ENCODE measurements around the gene MARCHF6. TPM values are rescaled to one million over a fixed set of nuclear protein-coding genes. Genes with fewer than 3 reads are reported as not detected.

Gene MARCHF6
- total and polyA plus RNA-seq, 2 of the 8 experiments (the other 6 are each of a cell fraction or from before 2014, with no cell fraction given): 93.1 to 118 TPM

DNA sequence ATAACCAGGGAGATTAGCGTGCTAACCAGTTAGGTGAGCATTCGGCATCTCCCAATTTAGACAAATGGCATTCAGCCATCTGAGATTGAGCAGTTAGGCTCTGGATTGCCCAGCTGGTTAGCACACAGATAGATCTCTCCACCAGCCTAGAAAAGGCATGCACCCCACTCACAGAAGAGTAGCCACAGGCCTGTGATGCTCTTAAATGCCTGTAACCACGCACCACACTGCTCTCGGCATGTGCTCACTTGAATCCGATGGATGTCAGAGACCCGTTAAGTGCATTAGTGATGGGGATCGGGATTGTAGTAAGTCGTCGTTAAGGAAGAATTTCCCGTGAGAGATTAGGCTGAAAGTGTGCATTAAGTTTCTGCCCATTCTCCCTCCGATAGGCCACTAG, 23.0 kb downstream of the MARCHF6 start:
- no peaks in the 10 kb centered on the region for H3K23me2 ChIP-seq (ENCODE audit: low read depth, low read length)
- H2BK5ac ChIP-seq (ENCODE audit: low read depth, low read length): no peak overlapping the region
- no peak overlapping the region for H4K5ac ChIP-seq (ENCODE audit: insufficient read length, low read depth, low read length)
- H3K56ac ChIP-seq (replicated peaks; ENCODE audit: insufficient read length, low read depth, low read length): no peak overlapping the region
- TF ChIP-seq SP4 (IDR thresholded peaks at IDR 0.05; ENCODE audit: low read length): no peak
- TF ChIP-seq, protein P1, sequence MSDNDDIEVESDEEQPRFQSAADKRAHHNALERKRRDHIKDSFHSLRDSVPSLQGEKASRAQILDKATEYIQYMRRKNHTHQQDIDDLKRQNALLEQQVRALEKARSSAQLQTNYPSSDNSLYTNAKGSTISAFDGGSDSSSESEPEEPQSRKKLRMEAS (IDR thresholded peaks at IDR 0.05): 0 out of 2 replicates have a peak, but pooled peaks have one; percentile 22
- H2BK12ac ChIP-seq (ENCODE audit: low read depth, low read length): no peak overlapping the region; the same call in 1 of the 2 replicates
- H3K4ac ChIP-seq (replicated peaks; ENCODE audit: insufficient read length, low read depth, low read length): no peak overlapping the region
- H3K4me3 ChIP-seq (ENCODE audit: extremely low read depth in 1 of 4, insufficient read depth in 2 of 4, low read depth in 3 of 4, low read length in 4 of 4): no peak overlapping the region
- H3K23ac ChIP-seq (ENCODE audit: insufficient read length): no peak overlapping the region
- H4K8ac ChIP-seq (ENCODE audit: extremely low read depth, insufficient read depth, low read length): no peak overlapping the region
- CTCF ChIA-PET (ENCODE audit: partially characterized antibody): interaction anchor here (1.3 to 5.9 kb wide), 4 partner anchors 12 to 93 kb away, joined by 3 to 35 read pairs (median 14); no protein-coding TSS in a partner anchor
- H2BK120ac ChIP-seq (replicated peaks; ENCODE audit: low read depth, low read length): no peak overlapping the region
- FAIRE-seq (no peak), DNase-seq (ENCODE audit: low read depth in 1 of 2, low spot score in 2 of 2) (no peak)
- peaks cover 0 to 72% of the 10 kb centered on the region in 2 experiments for H3K79me2 ChIP-seq (ENCODE audit: control insufficient read depth in 1 of 2, insufficient read depth in 2 of 2, low read length in 2 of 2)
- no peak overlapping the region for H2BK15ac ChIP-seq (ENCODE audit: low read length)
- peaks cover 16% of the 10 kb centered on the region for H3K79me1 ChIP-seq (ENCODE audit: low read depth, low read length)
- no peak overlapping the region for H3K4me2 ChIP-seq (ENCODE audit: insufficient read depth in 1 of 2, low read depth in 2 of 2, low read length in 2 of 2)
- H4K91ac ChIP-seq (replicated peaks; ENCODE audit: insufficient read length, low read length): no peak overlapping the region
- no peaks in the 10 kb centered on the region for H3K27me3 ChIP-seq (replicated peaks in 1 of 4; ENCODE audit: control insufficient read depth in 3 of 4, extremely low read depth in 1 of 4, insufficient read depth in 3 of 4, low read length in 3 of 4)
- H3K9me3 ChIP-seq (ENCODE audit: insufficient read depth in 2 of 2, low read depth in 1 of 2, low read length in 1 of 2): no peaks in the 10 kb centered on the region
- no peak overlapping the region for H3K27ac ChIP-seq (ENCODE audit: low read depth, low read length)
- WGBS, 2 experiments (ENCODE audit: extremely low coverage in 1 of 2, insufficient coverage in 1 of 2, insufficient read length in 1 of 2, insufficient replicate concordance in 2 of 2, low coverage in 1 of 2, low lambda C conversion rate in 2 of 2, missing lambda C conversion rate in 1 of 2): 86% methylated on average over 11 of the region's 11 CpGs; no CpG with 5 or more reads in 1 of the 2 experiments
- no peak overlapping the region for H2BK20ac ChIP-seq (ENCODE audit: low read length)
- POLR2A ChIA-PET (ENCODE audit: partially characterized antibody): interaction anchor here (1.3 kb wide), 1 partner anchor 17 kb away, joined by 3 read pairs; no protein-coding TSS in a partner anchor
- H3K4me1 ChIP-seq (replicated peaks in 1 of 4; ENCODE audit: control insufficient read depth in 3 of 4, insufficient read depth in 4 of 4, low read length in 3 of 4): peaks cover 3 to 5% (median 4%) of the 10 kb centered on the region in 4 experiments; a peak in 6 of 7 replicates
- peaks cover 0 to 11% (median 1%) of the 10 kb centered on the region in 4 experiments; a peak in 4 of 8 replicates for H3K36me3 ChIP-seq (ENCODE audit: control insufficient read depth in 2 of 4, insufficient read depth in 4 of 4, low read length in 3 of 4)
- peaks cover 8 to 13% of the 10 kb centered on the region in 2 experiments for H4K20me1 ChIP-seq (replicated peaks in 1 of 2; ENCODE audit: control insufficient read depth in 1 of 2, insufficient read depth in 2 of 2, low read length in 2 of 2)
- H3K18ac ChIP-seq (ENCODE audit: extremely low read depth, low read length): no peak overlapping the region
- H2AFZ ChIP-seq (ENCODE audit: low read length): no peak overlapping the region
- H3K14ac ChIP-seq (ENCODE audit: insufficient read length): no peak overlapping the region
- H2AK5ac ChIP-seq (ENCODE audit: low read depth, low read length): no peak overlapping the region
- H3K9ac ChIP-seq (replicated peaks in 1 of 4; ENCODE audit: extremely low read depth in 1 of 4, low read depth in 3 of 4, low read length in 3 of 4): no peak overlapping the region; a peak in 1 of 7 replicates

Measured in H1 (cell line).